ENCODE data around the gene LSM4. TPM values are rescaled to one million over a fixed set of nuclear protein-coding genes. Genes with fewer than 3 reads are reported as not detected.

Gene LSM4
- total RNA-seq, 1 donor from 2014 or later = 69.0 TPM

- DNase-seq = no peak
These were observed 30.4 kb downstream of the LSM4 start for GRCh38 chr19:18292462-18292809.

GRCh38 chr19:18291590-18292461 lies 31.1 kb downstream of the LSM4 start:
- peak; percentile 92 for DNase-seq

- no peak for DNase-seq
These were observed 31.8 kb downstream of the LSM4 start for GRCh38 chr19:18291019-18291524.

- DNase-seq = no peak
These were observed 32.4 kb downstream of the LSM4 start for GRCh38 chr19:18290302-18291018.

DNA sequence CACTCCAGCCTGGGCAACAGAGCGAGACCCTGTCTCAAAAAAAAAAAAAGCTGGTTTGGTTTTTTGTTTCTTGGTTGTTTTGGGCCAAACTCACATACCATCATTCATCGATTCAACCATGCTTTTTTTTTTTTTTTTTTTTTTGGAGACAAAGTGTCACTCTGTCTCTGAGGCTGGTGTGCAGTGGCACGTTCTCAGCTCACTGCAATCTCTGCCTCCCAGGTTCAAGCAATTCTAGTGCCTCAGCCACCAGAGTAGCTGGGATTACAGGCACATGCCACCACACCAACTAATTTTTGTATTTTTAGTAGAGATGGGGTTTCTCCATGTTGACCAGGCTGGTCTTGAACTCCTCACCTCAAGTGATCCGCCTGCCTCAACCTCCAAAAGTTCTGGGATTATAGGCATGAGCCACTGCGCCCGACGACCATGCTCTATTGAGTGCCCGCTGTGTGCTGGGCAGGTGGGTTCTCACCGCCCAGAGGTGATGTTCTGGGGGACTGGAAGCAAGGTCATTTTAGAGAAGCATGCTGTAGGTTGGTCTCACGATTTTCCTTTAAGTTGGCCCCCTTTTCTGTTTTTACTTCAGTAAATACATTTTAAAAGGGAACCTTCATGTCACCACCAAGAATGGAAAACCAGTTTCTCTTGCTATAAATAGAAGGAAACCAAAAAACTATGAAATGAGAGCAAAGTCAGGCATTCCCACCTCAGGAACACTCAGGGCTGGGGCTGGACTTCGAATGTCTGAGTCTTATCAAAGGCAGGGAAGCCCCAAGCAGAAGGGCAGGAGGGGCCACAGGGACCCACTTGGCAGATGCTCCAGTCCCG lies 33.2 kb downstream of the LSM4 start:
- DNase-seq = no peak

DNA sequence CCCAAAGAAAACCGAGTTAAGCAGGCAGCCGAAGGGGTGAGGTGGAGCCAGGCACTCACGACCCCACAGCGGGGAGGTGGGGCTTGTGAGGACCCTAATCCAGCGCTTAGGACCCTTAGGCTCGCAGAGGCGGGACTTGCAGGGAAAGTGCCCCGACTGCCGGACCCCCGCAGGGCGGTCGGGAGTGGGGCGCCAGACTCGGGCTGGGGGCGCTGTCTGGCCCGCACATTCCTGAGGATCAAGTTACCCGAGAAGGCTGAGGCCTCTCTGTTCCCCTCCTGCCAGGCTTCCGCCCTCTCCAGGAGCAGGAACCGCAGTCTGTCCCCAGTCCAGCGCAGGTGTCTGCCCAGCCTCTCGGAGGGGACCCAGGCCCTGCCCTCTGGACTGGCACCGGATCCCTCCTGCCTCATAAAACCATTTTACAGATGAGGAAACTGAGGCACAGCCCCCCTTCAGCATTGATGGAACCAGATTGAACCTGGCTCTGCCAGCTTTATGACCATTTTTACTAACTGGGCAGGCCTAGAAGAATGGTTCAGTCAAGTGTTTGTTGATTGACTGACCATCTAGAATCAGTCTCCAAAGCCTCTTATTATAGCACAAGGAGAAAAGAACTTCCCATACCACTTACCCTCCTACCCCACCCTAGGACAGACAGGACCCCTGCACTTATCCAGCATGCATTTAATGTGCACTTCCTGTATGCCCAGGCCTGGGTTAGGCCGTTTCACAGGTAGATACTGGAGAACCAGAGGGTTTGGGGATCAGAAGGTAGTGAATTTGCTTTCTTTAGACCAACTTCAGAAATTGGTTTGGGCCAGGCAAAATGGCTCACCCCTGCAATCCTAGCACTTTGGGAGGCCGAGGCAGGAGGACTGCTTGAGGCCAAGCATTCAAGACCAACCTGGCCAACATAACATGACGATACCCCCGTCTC lies 34.8 kb downstream of the LSM4 start:
- peak; percentile 13 for DNase-seq

DNA sequence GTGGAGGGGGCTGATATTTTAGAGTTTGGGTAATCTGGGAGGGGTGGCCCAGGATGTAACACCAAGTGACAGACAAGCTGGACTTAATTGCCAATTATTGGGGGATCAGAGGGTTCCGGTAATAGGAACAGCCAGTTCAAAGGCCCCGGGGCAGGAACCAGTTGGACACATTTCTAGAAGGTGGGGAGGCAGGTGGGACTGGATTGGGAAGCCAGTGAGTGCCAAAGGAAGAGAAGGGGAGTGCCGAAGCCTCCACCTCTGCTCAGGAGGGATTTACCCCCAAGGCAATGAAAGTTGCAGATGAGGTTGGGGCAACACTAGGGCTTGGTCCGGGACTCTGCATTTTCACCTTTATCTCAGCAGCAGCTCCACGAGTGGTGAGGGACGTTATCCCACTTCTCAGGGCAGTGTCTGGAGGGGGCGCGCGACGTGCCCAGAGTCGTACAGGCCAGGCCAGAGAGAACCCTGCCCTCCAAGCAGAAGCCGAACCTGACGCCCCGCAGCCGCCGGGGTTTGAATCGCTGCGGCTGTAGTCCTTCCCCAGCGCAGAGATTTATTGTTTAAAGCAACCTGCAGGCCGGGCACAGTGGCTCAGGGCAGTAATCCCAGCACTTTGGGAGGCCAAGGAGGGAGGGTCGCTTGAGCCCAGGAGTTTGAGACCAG lies 35.8 kb downstream of the LSM4 start:
- DNase-seq = no peak

DNA sequence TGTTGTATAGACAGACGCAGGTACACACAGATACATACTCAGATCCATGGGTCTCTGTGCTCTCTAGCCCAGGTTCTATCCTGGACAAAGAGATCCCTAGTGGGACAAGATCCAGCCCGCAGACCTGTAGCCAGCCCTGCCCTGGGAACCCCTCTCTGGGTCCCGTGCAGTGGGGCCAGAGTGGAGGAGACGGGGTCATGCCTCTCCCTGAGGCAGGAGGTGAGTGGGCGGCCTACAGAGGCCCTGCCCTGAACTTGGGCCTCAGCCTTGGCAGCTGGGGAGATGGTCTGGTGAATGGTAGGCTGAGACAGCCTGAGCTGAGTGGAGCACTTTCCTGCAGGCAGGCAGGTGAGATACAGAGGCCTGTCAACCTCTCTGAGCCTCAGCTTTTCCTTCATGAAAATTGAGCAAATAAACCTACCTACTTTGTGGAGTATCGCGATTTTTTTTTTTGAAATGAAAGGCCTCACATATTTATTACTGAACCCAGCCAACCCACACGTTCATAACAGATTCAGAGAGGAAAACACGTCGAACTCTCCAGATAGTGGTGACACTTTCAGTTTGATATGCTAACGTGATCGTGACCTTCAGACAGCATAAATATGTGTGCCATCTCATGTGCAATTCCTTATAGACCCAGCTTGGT lies 38.0 kb downstream of the LSM4 start:
- no peak for DNase-seq

DNA sequence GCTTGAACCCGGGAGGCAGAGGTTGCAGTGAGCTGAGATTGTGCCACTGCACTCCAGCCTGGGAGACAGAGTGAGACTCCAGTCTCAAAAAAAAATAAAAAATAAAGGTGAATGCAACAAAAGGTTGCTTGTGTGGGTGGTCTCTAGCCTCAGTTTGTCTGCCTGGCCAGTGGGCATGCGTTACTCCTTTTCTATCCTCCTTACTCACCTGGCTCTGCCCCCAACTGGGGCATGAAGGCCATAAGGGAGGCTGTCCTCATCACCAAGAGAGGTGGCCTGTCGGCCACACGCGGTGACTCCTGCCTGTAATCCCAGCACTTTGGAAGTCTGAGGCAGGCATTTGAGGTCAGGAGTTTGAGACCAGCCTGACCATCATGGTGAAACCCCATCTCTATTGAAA lies 39.5 kb downstream of the LSM4 start:
- DNase-seq = no peak

DNA sequence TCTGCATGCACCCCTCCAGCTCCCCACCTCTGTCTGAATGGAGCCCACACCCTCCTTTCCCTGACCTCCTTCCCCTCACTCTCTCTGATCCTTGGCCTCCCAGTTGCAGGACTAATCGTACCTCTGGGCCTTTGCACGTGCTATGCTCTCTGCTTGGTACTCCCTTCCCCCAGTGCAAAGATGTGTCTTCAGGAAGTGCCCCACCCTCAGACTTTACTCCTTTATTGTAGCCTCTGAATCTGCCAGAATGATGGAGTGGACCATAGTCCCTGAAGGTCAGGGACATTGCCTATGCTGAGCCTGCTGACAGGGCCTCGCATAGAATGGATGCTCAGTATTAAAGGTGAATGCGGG lies 40.1 kb downstream of the LSM4 start:
- no peak for DNase-seq

- peak; percentile 96 for DNase-seq
These were observed 40.7 kb downstream of the LSM4 start for GRCh38 chr19:18282021-18282787.

- DNase-seq = peak; percentile 97
These were observed 41.5 kb downstream of the LSM4 start, which contains the start of gene JUND for GRCh38 chr19:18281082-18282020. Gene JUND, minus strand, starts transcription at chr19:18281622. Its CDS starts 138 bp downstream, at chr19:18281484.

GRCh38 chr19:18280247-18281081 lies 42.4 kb downstream of the LSM4 start:
- DNase-seq = peak; percentile 76

GRCh38 chr19:18279516-18280246 lies 43.2 kb downstream of the LSM4 start:
- peak; percentile 93 for DNase-seq

GRCh38 chr19:18279266-18279515 lies 43.7 kb downstream of the LSM4 start:
- no peak for DNase-seq

DNA sequence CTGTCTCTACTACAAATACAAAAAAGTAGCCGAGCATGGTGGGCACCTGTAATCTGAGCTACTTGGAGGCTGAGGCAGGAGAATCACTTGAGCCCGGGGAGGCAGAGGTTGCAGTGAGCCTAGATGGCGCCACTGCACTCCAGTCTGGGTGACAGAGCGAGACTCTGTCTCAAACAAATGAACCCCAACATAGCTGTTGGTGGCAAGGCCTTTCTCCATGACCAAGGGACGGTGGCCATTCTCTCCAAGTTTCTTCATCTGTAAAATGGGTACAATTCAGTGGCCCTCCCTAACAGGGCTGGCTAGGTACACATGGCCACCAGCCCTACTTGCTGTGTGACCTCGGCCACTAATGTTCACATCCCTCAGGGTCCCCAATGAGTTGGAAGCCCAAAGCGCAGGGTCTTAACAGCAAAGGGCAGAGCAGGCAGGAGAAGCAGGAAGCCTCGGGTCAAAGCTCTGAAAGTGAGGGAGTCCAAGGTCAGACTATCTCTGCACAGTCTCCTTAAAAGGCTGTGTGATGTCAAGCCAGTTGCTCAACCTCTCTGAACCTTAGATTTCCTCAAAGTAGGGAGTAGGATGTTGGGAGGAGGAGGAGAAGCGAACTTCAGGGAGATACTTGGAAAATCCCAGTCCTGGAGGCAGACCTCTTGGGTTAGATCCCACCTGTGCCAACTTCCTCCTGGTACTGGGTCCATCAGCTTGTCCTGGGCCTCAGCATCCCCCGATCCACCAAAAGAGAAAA lies 44.2 kb downstream of the LSM4 start:
- peak; percentile 66 for DNase-seq

Measured in skin of body (tissue), 2 donors.